Endothelial cell of umbilical vein (primary cell): ENCODE results near the gene ATCAY. TPM values are rescaled to one million over a fixed set of nuclear protein-coding genes. Genes with fewer than 3 reads are reported as not detected.

ENCODE experiments used
- BruUV-seq: library from RNA; stranded (reverse); fragments of 400-500 nt; replicated peaks from 2 replicates; lab custom pipeline; 2021; lab: Mats Ljungman, UMichigan
- CTCF ChIA-PET: fragments of 300-600, 350-600 bp; sonication (Branson Sonifier 250); formaldehyde crosslinking; loops from one replicate; lab custom pipeline; 2021; ENCODE audit warnings: antibody characterized with exemption, inconsistent platforms; lab: Charles Lee
- POLR2A ChIA-PET: fragments of 300-600, 350-600 bp; sonication (Branson Sonifier 250); formaldehyde crosslinking; loops from one replicate; lab custom pipeline; 2021; ENCODE audit warnings: antibody characterized with exemption, inconsistent platforms; lab: Charles Lee
- DNase-seq: peaks from one replicate; pipeline ENCODE4 v3.0.0-alpha.2; 2011; ENCODE audit warnings: low read depth, low spot score
- FAIRE-seq: peaks from 2 replicates; lab custom pipeline; 2011; peaks lifted over from hg19 to GRCh38; lab: Jason Lieb, UNC
- H2AFZ ChIP-seq: 2 replicates; pipeline ENCODE4 v1.6.0; 2012; ENCODE audit warnings: low read depth, low read length, control low read depth, inconsistent platforms
- H3K27ac ChIP-seq: 2 replicates; pipeline ENCODE4 v1.5.1; 2011; ENCODE audit warnings: low read depth, mild to moderate bottlenecking, control low read depth, low read length, moderate library complexity; ENCODE audit not compliant: insufficient read depth
- H3K27me3 ChIP-seq, 2 experiments: 2 replicates each; pipeline versions ENCODE4 v1.6.0 to v1.6.1; 2011; ENCODE audit warnings: low read length in 2 of 2, mixed read lengths in 1 of 2; ENCODE audit not compliant: control insufficient read depth in 2 of 2, insufficient read depth in 2 of 2
- H3K36me3 ChIP-seq, 2 experiments: 2 replicates in 1 of 2; 3 replicates in 1 of 2; pipeline ENCODE4 v1.5.1; 2011; ENCODE audit warnings: low read length in 2 of 2, mild to moderate bottlenecking in 1 of 2, moderate library complexity in 1 of 2; ENCODE audit not compliant: control insufficient read depth in 2 of 2, insufficient read depth in 2 of 2; ENCODE audit errors: extremely low read depth in 1 of 2
- H3K4me1 ChIP-seq: 3 replicates; pipeline ENCODE4 v1.5.1; 2011; ENCODE audit warnings: mild to moderate bottlenecking, low read length; ENCODE audit not compliant: control insufficient read depth, insufficient read depth; ENCODE audit errors: extremely low read depth
- H3K4me2 ChIP-seq: 2 replicates; pipeline ENCODE4 v1.6.1; 2011; ENCODE audit warnings: low read length, control low read depth, mixed read lengths; ENCODE audit not compliant: insufficient read depth
- H3K4me3 ChIP-seq, 3 experiments: fragments of 200-600 bp in 1 of 3; sonication (generic), shearing (Covaris generic) in 1 of 3; replicated peaks in 1 of 3; 2 replicates each; pipeline ENCODE4 v1.5.1; 2011 to 2016; ENCODE audit warnings: control low read depth in 3 of 3, low read length in 3 of 3, mild to moderate bottlenecking in 2 of 3, inconsistent platforms in 1 of 3, low read depth in 1 of 3, moderate library complexity in 1 of 3; ENCODE audit not compliant: insufficient read depth in 1 of 3
- H3K79me2 ChIP-seq: 2 replicates; pipeline ENCODE4 v1.6.0; 2012; ENCODE audit warnings: low read length, inconsistent platforms; ENCODE audit not compliant: control insufficient read depth, insufficient read depth
- H3K9ac ChIP-seq: replicated peaks from 2 replicates; pipeline ENCODE3; 2011; ENCODE audit warnings: low read length, control low read depth; ENCODE audit not compliant: insufficient read depth; ENCODE audit errors: extremely low read depth
- H3K9me1 ChIP-seq: replicated peaks from 3 replicates; pipeline ENCODE4 v1.6.0; 2011; ENCODE audit warnings: mild to moderate bottlenecking, low read length; ENCODE audit not compliant: control insufficient read depth, insufficient read depth; ENCODE audit errors: extremely low read depth
- H3K9me3 ChIP-seq: replicated peaks from 2 replicates; pipeline ENCODE4 v1.5.1; 2012; ENCODE audit warnings: low read length, inconsistent platforms; ENCODE audit not compliant: control insufficient read depth, insufficient read depth
- H4K20me1 ChIP-seq: replicated peaks from 2 replicates; pipeline ENCODE3; 2011; ENCODE audit warnings: mild to moderate bottlenecking, low read length; ENCODE audit not compliant: control insufficient read depth, insufficient read depth; ENCODE audit errors: extremely low read depth
- CTCF ChIP-seq, 2 donors: IDR thresholded peaks; 1 replicate in 1 of 2; 2 replicates in 1 of 2; pipeline ENCODE4 v1.5.1; 2011; ENCODE audit warnings: low read length in 2 of 2, mild to moderate bottlenecking in 2 of 2, moderate library complexity in 2 of 2, control low read depth in 1 of 2, inconsistent platforms in 1 of 2, low read depth in 1 of 2; ENCODE audit not compliant: insufficient read depth in 1 of 2; ENCODE audit errors: extremely low read depth in 1 of 2
- EZH2 ChIP-seq: IDR thresholded peaks from 2 replicates; pipeline ENCODE4 v1.6.1; 2012; ENCODE audit warnings: borderline replicate concordance, low read depth, mild to moderate bottlenecking, moderate library complexity, low read length, inconsistent platforms; ENCODE audit not compliant: severe bottlenecking
- FOS ChIP-seq: IDR thresholded peaks from 2 replicates; pipeline ENCODE4 v1.6.1; 2011; ENCODE audit warnings: mild to moderate bottlenecking, low read length, moderate library complexity, borderline replicate concordance; ENCODE audit not compliant: insufficient read depth
- GATA2 ChIP-seq: IDR thresholded peaks from 2 replicates; pipeline ENCODE4 v1.7.0; 2011; ENCODE audit warnings: low read depth, mild to moderate bottlenecking, moderate library complexity, mixed read lengths, low read length; ENCODE audit not compliant: insufficient read length, insufficient read depth
- JUN ChIP-seq: IDR thresholded peaks from 2 replicates; pipeline ENCODE4 v1.6.1; 2011; ENCODE audit warnings: borderline replicate concordance, low read depth; ENCODE audit not compliant: insufficient read length, insufficient read depth
- MAX ChIP-seq: IDR thresholded peaks from 2 replicates; pipeline ENCODE4 v1.6.1; 2011; ENCODE audit not compliant: insufficient read depth, insufficient read length
- MYC ChIP-seq: IDR thresholded peaks from one replicate; pipeline ENCODE4 v1.6.1; 2011; ENCODE audit warnings: mild to moderate bottlenecking, low read depth, low read length
- POLR2A ChIP-seq: IDR thresholded peaks from 2 replicates; pipeline ENCODE4 v1.6.1; 2012; ENCODE audit warnings: low read depth, mild to moderate bottlenecking, control low read depth, low read length
- POLR2AphosphoS5 ChIP-seq: IDR thresholded peaks from 2 replicates; pipeline ENCODE4 v1.6.1; 2012; ENCODE audit warnings: low read depth, mild to moderate bottlenecking, control low read depth, low read length, moderate library complexity; ENCODE audit not compliant: insufficient read depth
- dilution Hi-C: fragments of 300-500 bp; cut with MboI; formaldehyde crosslinking; loops from one replicate; pipeline ENCODE4 v1.15.0; 2019; ENCODE audit warnings: low sequenced_read_pairs; ENCODE audit not compliant: extremely low pct_ligation_motif_present
- intact Hi-C: fragments of 100-400 bp; cut with micrococcal nuclease; formaldehyde crosslinking; loops from one replicate; pipeline ENCODE4 v1.10.0; 2022
- polyA plus RNA-seq, 4 experiments: library from polyadenylated mRNA; depleted of rRNA in 3 of 4; stranded (reverse) in 3 of 4; unstranded in 1 of 4; fragments of >200 nt; gene quantifications; 2 replicates each; pipeline versions ENCODE4 v1.2.1 to v1.2.3, GENCODE V29; 2011 to 2012; ENCODE audit warnings: missing spikeins in 1 of 4
- total RNA-seq: library from RNA; stranded (reverse); gene quantifications from 2 replicates; pipeline ENCODE4 v1.2.3, GENCODE V29; 2021

Gene ATCAY
- total and polyA plus RNA-seq, 2 donors (not counting 3 experiments of a cell fraction or from before 2014, with no cell fraction given), result 0.03 TPM; not detected in 1

- FAIRE-seq, result no peak
- Histone ChIP-seq H4K20me1 (no peaks in the 10 kb centered on the region), H3K4me2 (no peak overlapping the region), H3K9me1 (no peaks in the 10 kb centered on the region), H3K27ac (no peak overlapping the region), H3K4me1 (no peaks in the 10 kb centered on the region), H3K9ac (no peak overlapping the region), H3K27me3 (peaks cover 9 to 18% of the 10 kb centered on the region in 2 experiments), H3K36me3 (no peaks in the 10 kb centered on the region), H3K4me3 (no peak overlapping the region), H2AFZ (no peak overlapping the region), H3K79me2 (no peaks in the 10 kb centered on the region), H3K9me3 (no peaks in the 10 kb centered on the region)
- TF ChIP-seq EZH2 (no peak), POLR2A (no peak), MAX (no peak), GATA2 (no peak), CTCF (IDR thresholded peaks at IDR 0.05; ENCODE audit: extremely low read depth in 1 of 2, insufficient read depth in 1 of 2, low read depth in 1 of 2, low read length in 2 of 2) (no peak), JUN (no peak), FOS (no peak), POLR2AphosphoS5 (no peak), MYC (no peak)
- intact Hi-C loops, result no loop called here
- no peak for DNase-seq
- dilution Hi-C loops, result no loop called here
- ChIA-PET POLR2A (no interaction called here), CTCF (no interaction called here)
- BruUV-seq, result no TSS peak
Measured at GRCh38 chr19:3931041-3931440, 50.6 kb downstream of the ATCAY start.
